Spinal cord (tissue), 10 donors: Measurements from ENCODE around the gene NR0B1. TPM values are rescaled to one million over a fixed set of nuclear protein-coding genes. Genes with fewer than 3 reads are reported as not detected.
A peak's percentile ranks its signal among the peaks of the same experiment; 100 is the strongest.

ENCODE experiments used
- DNase-seq, 6 donors: peaks; one replicate each; pipeline versions ENCODE4 v3.0.0 to v3.0.0-alpha.2; 2013 to 2015; ENCODE audit warnings: low spot score in 6 of 6, low read depth in 4 of 6
- H3K27ac ChIP-seq: one replicate; pipeline ENCODE4 v1.5.1; 2013; ENCODE audit warnings: low read depth, low read length, control low read depth
- H3K27me3 ChIP-seq: one replicate; pipeline ENCODE4 v1.6.1; 2013; ENCODE audit warnings: low read length; ENCODE audit not compliant: control insufficient read depth, insufficient read depth
- H3K36me3 ChIP-seq: one replicate; pipeline ENCODE4 v1.6.1; 2013; ENCODE audit warnings: low read length; ENCODE audit not compliant: control insufficient read depth, insufficient read depth
- H3K4me1 ChIP-seq: one replicate; pipeline ENCODE4 v1.6.1; 2013; ENCODE audit warnings: low read length; ENCODE audit not compliant: control insufficient read depth, insufficient read depth
- H3K4me3 ChIP-seq: one replicate; pipeline ENCODE4 v1.5.1; 2013; ENCODE audit warnings: low read depth, low read length, control low read depth
- H3K9me3 ChIP-seq: one replicate; pipeline ENCODE4 v1.6.1; 2013; ENCODE audit warnings: low read length; ENCODE audit not compliant: control insufficient read depth, insufficient read depth
- WGBS: methylation state at CpG from one replicate; pipeline ENCODE4 v1.1.5; 2013; ENCODE audit warnings: missing lambda C conversion rate; ENCODE audit not compliant: insufficient coverage; 5-methylcytosine and 5-hydroxymethylcytosine counted together
- polyA plus RNA-seq, 2 donors: library from polyadenylated mRNA; unstranded; fragments of 120-200 nt; gene quantifications; one replicate each; pipeline ENCODE4 v1.2.1, GENCODE V29; 2013; ENCODE audit not compliant: insufficient read length in 2 of 2
- total RNA-seq, 2 donors: library from RNA; depleted of rRNA in 1 of 2; stranded (reverse); fragments of 120-200 nt in 1 of 2; fragments of >200 nt in 1 of 2; gene quantifications; one replicate each; pipeline versions ENCODE4 v1.2.3 to v1.2.4, GENCODE V29; 2013 to 2014
- donor health status: healthy.

NR0B1 gene
- total and polyA plus RNA-seq, 4 donors: 1.4 to 5.2 (median 3.5) TPM

- Histone ChIP-seq H3K4me1 (no peaks in the 10 kb centered on the region), H3K27me3 (no peaks in the 10 kb centered on the region), H3K9me3 (no peaks in the 10 kb centered on the region), H3K36me3 (no peaks in the 10 kb centered on the region), H3K27ac (no peak overlapping the region), H3K4me3 (no peak overlapping the region)
- WGBS: 100% methylated on average over 1 of the region's 1 CpG
- DNase-seq: no peak
Observed at GRCh38 chrX:30280428-30280827, 28.8 kb downstream of the NR0B1 start.

GRCh38 chrX:30278365-30278764 lies 30.8 kb downstream of the NR0B1 start:
- Histone ChIP-seq H3K27me3 (no peaks in the 10 kb centered on the region), H3K4me1 (no peaks in the 10 kb centered on the region), H3K9me3 (no peaks in the 10 kb centered on the region), H3K4me3 (no peak overlapping the region), H3K36me3 (no peaks in the 10 kb centered on the region), H3K27ac (no peak overlapping the region)
- DNase-seq: no peak
- WGBS: no CpG with 5 or more reads among the region's 1 CpG

- peak in 3 of 6 donors; percentile 2 to 30 (median 2) for DNase-seq
- no peaks in the 10 kb centered on the region for H3K36me3 ChIP-seq
- no peak overlapping the region for H3K4me3 ChIP-seq
- WGBS: no CpG with 5 or more reads among the region's 1 CpG
- no peaks in the 10 kb centered on the region for H3K4me1 ChIP-seq
- H3K9me3 ChIP-seq: no peaks in the 10 kb centered on the region
- no peak overlapping the region for H3K27ac ChIP-seq
- no peaks in the 10 kb centered on the region for H3K27me3 ChIP-seq
Observed at GRCh38 chrX:30275498-30275897, 33.7 kb downstream of the NR0B1 start.

- no peak for DNase-seq
- Histone ChIP-seq H3K27ac (no peak overlapping the region), H3K4me1 (no peaks in the 10 kb centered on the region), H3K9me3 (no peaks in the 10 kb centered on the region), H3K27me3 (no peaks in the 10 kb centered on the region), H3K4me3 (no peak overlapping the region), H3K36me3 (no peaks in the 10 kb centered on the region)
- 73% methylated on average over 3 of the region's 3 CpGs for WGBS
Observed at GRCh38 chrX:30270639-30271038, 38.6 kb downstream of the NR0B1 start.

- Histone ChIP-seq H3K27ac (no peak overlapping the region), H3K36me3 (no peaks in the 10 kb centered on the region)
- no CpG with 5 or more reads among the region's 1 CpG for WGBS
Observed at GRCh38 chrX:30262763-30263162, 46.4 kb downstream of the NR0B1 start.

GRCh38 chrX:30261012-30261411 lies 48.2 kb downstream of the NR0B1 start:
- H3K4me3 ChIP-seq: no peak overlapping the region

More at GRCh38 chrX:30262763-30263162, 46.4 kb downstream of the NR0B1 start:
- Histone ChIP-seq H3K9me3 (no peaks in the 10 kb centered on the region), H3K4me1 (no peaks in the 10 kb centered on the region), H3K27me3 (no peaks in the 10 kb centered on the region), H3K4me3 (no peak overlapping the region)
- no peak for DNase-seq

GRCh38 chrX:30259927-30260326 lies 49.3 kb downstream of the NR0B1 start:
- WGBS: no CpG with 5 or more reads among the region's 2 CpGs
- peak in 1 of 6 donors; percentile 29 for DNase-seq
- no peaks in the 10 kb centered on the region for H3K27me3 ChIP-seq

More at GRCh38 chrX:30261012-30261411, 48.2 kb downstream of the NR0B1 start:
- no peaks in the 10 kb centered on the region for H3K9me3 ChIP-seq
- H3K27me3 ChIP-seq: no peaks in the 10 kb centered on the region
- no peak for DNase-seq
- no peaks in the 10 kb centered on the region for H3K4me1 ChIP-seq
- no peaks in the 10 kb centered on the region for H3K36me3 ChIP-seq
- H3K27ac ChIP-seq: no peak overlapping the region

More at GRCh38 chrX:30259927-30260326, 49.3 kb downstream of the NR0B1 start:
- H3K4me3 ChIP-seq: no peak overlapping the region
- H3K4me1 ChIP-seq: no peaks in the 10 kb centered on the region
- H3K36me3 ChIP-seq: no peaks in the 10 kb centered on the region
- H3K9me3 ChIP-seq: no peaks in the 10 kb centered on the region
- H3K27ac ChIP-seq: no peak overlapping the region

Other genes with a start within 250 kb of the NR0B1 start
- gene MAGEB2, start 93.8 kb downstream of the NR0B1 start, total RNA-seq: not detected
- gene MAGEB2, start 93.8 kb downstream of the NR0B1 start, polyA plus RNA-seq: not detected
- gene MAGEB3, start 78.7 kb downstream of the NR0B1 start, total RNA-seq: not detected
- gene MAGEB3, start 78.7 kb downstream of the NR0B1 start, polyA plus RNA-seq: not detected
- not detected for gene MAGEB4, start 67.4 kb downstream of the NR0B1 start, total RNA-seq
- not detected for gene MAGEB4, start 67.4 kb downstream of the NR0B1 start, polyA plus RNA-seq
- gene MAGEB1, start 62.2 kb downstream of the NR0B1 start, total RNA-seq: not detected
- not detected for gene MAGEB1, start 62.2 kb downstream of the NR0B1 start, polyA plus RNA-seq